ENCODE results near the gene DCLK1.

The DCLK1 gene

DNA sequence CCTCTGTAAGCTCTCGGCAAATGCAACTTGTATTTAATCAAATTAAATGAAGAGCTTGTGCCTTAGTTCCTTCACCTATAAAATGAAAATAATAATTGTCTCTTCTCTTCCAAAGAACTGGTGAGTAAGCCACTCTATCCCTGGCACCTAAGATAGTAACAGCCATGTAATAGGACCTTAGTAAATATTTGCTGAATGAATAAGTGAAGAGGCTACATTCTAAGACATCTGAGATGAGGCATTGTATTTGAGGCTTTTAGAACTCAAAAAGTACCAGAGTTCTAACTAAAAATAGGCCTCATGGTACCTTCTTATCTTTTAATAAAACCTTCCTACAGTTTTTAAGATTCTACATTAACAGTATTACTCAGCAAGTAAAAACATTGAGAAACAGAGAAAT is 17.3 kb upstream of the DCLK1 start:
- TF ChIP-seq, protein P1, sequence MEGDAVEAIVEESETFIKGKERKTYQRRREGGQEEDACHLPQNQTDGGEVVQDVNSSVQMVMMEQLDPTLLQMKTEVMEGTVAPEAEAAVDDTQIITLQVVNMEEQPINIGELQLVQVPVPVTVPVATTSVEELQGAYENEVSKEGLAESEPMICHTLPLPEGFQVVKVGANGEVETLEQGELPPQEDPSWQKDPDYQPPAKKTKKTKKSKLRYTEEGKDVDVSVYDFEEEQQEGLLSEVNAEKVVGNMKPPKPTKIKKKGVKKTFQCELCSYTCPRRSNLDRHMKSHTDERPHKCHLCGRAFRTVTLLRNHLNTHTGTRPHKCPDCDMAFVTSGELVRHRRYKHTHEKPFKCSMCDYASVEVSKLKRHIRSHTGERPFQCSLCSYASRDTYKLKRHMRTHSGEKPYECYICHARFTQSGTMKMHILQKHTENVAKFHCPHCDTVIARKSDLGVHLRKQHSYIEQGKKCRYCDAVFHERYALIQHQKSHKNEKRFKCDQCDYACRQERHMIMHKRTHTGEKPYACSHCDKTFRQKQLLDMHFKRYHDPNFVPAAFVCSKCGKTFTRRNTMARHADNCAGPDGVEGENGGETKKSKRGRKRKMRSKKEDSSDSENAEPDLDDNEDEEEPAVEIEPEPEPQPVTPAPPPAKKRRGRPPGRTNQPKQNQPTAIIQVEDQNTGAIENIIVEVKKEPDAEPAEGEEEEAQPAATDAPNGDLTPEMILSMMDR (IDR thresholded peaks at IDR 0.05; ENCODE audit: control insufficient read depth, insufficient read depth, low read depth, low read length, missing control alignments): no peak
- no peak for DNase-seq (ENCODE audit: low read depth)
- H3K4me3 ChIP-seq (ENCODE audit: control insufficient read depth, low read depth, low read length): no peak overlapping the region

DNA sequence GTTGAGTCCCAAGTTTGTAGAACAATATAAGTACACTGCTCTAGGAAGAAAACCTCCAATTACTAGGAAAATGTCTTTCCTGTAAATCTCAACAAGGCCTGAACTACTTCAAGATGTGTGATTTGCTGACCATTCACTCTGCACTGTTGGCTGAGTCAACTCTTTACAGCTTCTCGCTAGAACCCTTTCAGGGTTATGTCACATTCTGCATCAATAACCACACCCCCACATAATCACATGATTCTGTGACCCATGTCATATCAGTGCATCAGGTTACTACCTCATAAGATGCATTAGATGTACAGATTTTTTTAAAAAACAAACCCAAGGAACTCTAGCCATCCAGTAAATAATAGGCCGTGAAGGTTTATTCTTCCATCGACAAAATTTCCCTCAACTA is 16.1 kb upstream of the DCLK1 start:
- no peak for DNase-seq (ENCODE audit: low read depth)
- no peak overlapping the region for H3K4me3 ChIP-seq (ENCODE audit: control insufficient read depth, low read depth, low read length)
- TF ChIP-seq, protein P1 (IDR thresholded peaks at IDR 0.05; ENCODE audit: control insufficient read depth, insufficient read depth, low read depth, low read length, missing control alignments): no peak

DNA sequence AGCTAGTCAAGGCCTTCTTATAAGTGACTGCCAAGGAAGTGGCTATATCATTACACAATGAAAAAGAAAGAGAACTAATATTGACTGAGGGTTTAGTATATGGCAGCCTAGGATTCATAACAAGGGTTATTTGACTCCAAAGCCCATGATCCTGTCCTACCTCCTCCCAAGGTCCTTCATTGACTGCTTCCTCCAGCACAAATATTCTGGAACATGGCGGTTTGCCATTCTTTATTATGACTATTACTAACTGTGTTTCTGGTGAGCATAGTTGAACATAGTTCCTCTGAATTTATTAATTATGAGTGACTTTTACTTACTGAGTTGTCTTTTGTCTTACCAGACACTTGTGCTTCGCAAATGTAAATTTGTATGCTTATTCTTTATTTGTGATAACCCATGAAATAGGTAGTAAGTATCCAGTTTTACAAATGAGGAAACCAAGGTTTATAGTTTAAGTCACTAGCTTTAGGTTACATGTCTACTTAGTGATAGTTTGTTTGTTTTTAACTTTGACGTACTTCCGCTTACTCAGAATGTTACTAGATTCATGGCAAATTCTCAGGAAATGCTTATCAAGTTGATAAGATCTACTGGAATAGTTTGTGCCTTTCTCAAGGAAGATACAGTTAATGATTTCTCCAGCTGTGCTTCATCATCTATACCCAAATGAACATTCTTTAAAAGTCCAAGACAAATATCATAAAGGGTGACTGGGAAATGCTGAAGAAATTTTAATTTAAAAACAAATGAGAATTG is 15.5 kb upstream of the DCLK1 start:
- no peak overlapping the region for H3K4me3 ChIP-seq (ENCODE audit: control insufficient read depth, low read depth, low read length)
- no peak for DNase-seq (ENCODE audit: low read depth)
- TF ChIP-seq, protein P1 (IDR thresholded peaks at IDR 0.05; ENCODE audit: control insufficient read depth, insufficient read depth, low read depth, low read length, missing control alignments): no peak

DNA sequence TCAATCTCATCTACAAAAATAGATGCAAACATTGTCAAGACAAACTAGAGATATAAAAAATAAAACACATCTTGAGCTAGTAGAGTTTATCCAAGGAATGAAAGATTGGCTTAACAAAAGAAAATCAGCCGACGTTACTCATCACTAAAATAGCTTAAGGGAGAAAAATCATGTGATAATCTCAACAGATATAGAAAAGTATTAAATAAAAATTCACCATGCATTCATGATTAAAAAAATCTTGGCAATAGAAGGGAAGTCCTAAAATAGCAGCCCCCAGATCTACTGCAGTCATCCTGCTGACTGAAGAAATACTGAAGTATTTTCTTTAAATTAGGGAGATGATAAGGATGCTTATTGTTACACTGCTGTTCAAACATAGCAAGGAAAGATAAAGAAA is 12.6 kb upstream of the DCLK1 start:
- TF ChIP-seq, protein P1 (IDR thresholded peaks at IDR 0.05; ENCODE audit: control insufficient read depth, insufficient read depth, low read depth, low read length, missing control alignments): no peak

DNA sequence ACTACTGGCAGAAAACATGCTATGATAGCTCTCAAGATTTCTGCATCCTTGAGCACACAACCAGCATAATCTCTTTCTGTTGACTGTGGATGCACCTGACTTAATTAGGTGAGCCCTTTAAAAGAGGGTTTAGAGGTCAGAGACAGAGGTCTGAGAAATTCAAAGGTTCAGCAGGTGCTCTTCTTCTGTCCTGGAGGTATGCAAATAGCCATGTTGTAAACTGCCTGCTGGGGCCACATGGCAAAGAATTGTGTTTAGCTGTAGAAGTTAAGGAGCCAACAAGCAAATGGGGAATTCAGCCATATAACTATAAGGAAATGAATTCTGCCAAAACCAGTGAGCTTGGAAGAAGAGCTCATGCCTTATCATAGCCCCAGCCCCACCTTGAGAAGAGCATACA is 11.6 kb upstream of the DCLK1 start:
- H3K4me3 ChIP-seq (ENCODE audit: control insufficient read depth, low read depth, low read length): no peak overlapping the region
- DNase-seq (ENCODE audit: low read depth): no peak
- TF ChIP-seq, protein P1 (IDR thresholded peaks at IDR 0.05; ENCODE audit: control insufficient read depth, insufficient read depth, low read depth, low read length, missing control alignments): no peak

More for the DNA sequence above, 12.6 kb upstream of the DCLK1 start:
- no peak overlapping the region for H3K4me3 ChIP-seq (ENCODE audit: control insufficient read depth, low read depth, low read length)
- DNase-seq (ENCODE audit: low read depth): no peak

DNA sequence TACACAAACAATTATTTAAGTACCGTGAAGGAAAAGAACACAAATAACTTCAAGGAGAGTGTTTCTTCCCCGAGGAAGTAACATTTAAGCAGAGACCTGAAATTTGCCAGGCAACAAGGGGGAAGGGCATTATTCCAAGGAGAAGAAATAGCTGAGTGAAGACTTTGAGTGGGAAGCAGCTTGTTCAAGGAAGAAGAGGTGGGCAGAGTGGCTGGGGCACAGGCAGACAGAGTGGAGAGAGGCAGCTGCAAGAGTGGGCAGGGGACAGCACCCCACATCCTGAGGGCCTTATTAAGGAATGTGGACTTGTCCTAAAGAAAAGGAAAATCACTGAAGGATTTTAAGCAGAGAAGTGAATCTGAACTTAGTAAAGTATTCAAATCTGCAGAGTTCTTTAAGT is 4.7 kb upstream of the DCLK1 start:
- DNase-seq (ENCODE audit: low read depth): no peak
- no peak overlapping the region for H3K4me3 ChIP-seq (ENCODE audit: control insufficient read depth, low read depth, low read length)
- TF ChIP-seq, protein P1 (IDR thresholded peaks at IDR 0.05; ENCODE audit: control insufficient read depth, insufficient read depth, low read depth, low read length, missing control alignments): no peak

Measured in AG09309 (cell line).